Activated CD4-positive, alpha-beta T cell treated with anti-CD3 and anti-CD28 coated beads for 24 hours (primary cell): ENCODE data around the gene ZNF300.
A peak's percentile ranks its signal among the peaks of the same experiment; 100 is the strongest.
"Not testable (repeated sequence)": the region's sequence is repeated elsewhere in the genome, so short reads cannot be mapped to it uniquely, and the experiment has no call there.

Experiments used
- DNase-seq, 2 donors: peaks; one replicate each; pipeline ENCODE4 v3.0.0-alpha.2; 2020; ENCODE audit warnings: low read depth in 2 of 2

Gene ZNF300

DNA sequence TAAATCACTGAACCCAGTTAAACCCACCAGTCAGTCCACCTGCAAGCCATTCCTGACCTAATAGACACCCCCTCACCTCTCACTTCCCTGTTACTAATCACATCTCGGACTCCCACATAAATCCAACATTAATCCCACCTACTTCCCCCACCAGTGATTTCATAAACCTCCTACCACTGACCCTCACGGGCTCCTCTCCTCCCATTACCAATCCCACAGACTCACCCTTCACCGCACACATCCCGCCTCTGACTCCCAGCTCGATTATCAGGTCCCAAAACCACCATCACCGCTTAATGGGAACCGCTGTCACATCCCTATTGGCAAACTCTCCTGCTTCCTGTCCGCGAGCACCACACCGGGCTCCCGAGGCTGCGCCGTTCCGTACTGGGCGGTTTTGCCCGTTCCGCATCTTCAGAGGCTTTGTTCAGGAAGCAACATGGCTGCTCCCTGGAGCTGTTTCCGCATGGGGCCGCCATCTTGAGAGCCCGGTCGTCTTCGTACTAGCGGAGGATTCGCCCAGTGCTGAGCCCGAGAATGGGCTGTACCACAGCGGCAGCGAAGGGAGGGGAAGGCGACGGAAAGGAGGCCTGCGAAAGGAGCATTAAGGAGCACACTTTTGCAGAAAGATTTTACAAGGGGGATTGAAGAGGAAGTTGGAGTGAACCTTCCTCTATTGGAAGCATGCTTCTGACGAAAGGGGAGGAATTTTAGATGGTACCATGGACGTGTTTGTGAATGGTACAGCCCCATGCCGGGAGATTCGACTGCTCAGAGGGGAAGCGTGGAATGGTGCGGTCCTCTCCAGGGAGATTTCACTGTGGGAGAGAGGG, at the start of gene ZNF300:
Gene ZNF300, minus strand, starts transcription at position 502 of the 833 bp plus-strand sequence. CDS start 1,825 bp downstream, outside the sequence.
- DNase-seq, result peak; percentile 15 to 39

DNA sequence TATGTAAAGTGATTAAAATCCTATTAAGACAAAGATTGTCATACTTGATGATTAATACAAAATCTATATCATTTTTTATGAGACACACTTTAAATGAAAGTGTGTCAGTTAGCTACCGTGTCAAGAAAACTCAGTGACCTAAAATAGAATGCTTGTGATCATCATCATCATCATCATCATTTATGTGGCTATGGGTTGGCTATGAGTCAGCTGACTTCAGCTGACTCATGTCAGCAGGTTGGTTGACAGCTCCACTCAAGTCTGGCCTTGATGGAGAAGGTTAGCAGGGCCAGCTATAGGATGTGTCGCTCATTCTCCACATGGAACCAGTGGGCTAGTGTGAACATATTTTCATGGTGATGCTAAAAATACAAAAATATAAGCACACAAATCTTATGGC, 43.8 kb upstream of the ZNF300 start:
- no peak for DNase-seq

DNA sequence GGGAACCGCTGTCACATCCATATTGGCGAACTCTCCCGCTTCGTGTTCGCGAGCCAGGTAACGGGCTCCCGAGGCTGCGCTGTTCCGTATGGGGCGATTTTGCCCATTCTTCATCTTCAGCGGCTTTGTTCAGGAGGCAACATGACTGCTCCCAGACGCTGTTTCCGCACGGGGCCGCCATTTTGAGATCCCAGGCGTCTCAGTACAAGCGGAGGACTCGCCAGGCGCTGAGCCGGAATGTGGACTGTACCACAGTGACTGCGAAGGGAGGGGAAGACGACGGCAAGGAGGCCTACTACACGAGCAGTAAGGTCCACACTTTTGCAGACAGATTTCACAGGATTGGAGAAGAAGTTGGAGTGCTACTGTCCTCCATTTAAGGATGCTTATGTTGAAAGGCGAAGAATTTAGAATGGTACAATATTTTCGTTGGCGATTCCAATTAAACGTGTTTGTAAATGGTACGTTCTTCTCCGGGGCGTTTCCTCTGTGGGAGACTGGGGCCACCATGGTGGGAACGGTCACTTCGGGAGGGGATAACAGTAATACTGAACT, 41.6 kb upstream of the ZNF300 start:
- DNase-seq, result peak in 1 of 2 donors; percentile 1

DNA sequence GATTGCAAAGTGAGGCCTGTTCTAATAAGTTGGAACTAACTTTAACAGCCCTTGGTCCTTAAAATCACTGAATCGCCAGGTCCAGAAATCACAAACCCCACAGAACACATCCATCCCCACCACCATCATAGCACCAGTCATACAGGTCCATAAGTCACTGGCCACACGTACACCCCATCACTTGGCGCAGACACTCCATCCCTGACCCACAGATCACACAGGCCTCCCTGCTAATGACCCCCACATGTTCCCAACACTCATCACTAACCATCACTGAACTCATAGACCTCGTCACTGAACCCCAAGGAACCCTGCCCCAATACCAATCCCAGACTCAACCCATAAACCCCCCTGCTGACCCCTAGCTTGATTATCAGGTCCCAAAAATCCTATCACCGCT, 41.2 kb upstream of the ZNF300 start:
- no peak for DNase-seq

DNA sequence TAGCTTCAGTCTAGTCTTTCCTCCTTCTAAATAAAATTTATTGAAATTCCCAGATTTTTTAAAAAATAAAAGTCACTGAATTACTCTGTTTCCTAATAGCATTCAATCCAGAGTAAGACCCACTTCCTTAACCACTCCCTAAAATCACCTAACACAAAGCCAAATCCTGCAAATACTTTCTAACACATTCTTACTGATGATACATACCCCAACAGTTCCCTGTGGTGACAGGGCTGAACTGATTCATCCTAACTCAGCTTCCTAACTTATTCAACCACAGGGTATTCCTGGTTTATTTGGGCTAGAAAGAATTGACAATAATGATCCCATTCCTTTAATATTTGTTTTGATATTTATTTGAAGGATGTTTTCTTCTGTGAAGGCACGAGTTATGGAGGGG, 40.7 kb upstream of the ZNF300 start:
- DNase-seq, result no peak

DNA sequence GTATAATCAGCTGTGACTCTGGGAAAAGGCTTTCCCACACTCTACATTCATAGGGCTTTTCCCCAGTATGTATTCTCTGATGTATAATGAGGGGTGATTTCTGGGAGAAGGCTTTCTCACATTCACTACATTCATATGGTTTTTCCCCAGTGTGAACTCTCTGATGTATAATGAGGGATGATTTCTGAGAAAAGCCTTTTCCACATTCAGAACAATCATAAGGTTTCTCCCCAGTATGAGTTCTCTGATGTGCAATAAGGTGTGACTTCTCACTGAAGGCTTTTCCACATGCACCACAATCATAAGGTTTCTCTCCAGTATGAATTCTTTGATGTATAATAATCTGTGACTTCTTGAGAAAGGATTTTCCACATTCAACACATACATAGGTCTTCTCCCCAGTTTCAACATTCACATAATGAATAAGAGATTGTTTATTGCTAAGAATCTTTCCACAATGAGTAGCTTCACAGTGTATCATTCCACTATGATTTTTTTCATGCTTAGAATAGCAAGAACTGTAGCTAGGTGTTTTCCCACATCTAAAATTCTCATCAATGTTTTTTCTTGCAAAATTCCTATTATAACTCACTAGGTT, 26.7 kb upstream of the ZNF300 start:
- DNase-seq, result no peak

DNA sequence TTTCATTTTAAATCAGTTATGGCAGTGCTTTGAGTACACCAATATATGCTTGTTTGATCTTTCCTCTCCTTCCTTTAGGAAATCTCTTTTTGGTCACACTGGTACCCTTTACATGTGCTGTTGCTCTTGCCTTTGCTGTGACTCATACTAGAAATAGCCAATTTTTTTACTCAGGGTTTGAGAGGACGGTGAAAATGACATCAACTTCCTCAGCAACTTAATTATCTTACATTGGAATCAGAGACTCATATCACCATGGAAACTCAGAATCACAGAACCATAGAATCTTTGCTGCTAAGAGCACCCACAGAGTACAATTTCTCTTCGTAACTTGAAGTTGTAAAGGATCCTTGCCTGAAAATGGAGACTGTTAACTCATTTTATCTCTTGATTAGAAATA, 13.8 kb upstream of the ZNF300 start:
- no peak for DNase-seq

DNA sequence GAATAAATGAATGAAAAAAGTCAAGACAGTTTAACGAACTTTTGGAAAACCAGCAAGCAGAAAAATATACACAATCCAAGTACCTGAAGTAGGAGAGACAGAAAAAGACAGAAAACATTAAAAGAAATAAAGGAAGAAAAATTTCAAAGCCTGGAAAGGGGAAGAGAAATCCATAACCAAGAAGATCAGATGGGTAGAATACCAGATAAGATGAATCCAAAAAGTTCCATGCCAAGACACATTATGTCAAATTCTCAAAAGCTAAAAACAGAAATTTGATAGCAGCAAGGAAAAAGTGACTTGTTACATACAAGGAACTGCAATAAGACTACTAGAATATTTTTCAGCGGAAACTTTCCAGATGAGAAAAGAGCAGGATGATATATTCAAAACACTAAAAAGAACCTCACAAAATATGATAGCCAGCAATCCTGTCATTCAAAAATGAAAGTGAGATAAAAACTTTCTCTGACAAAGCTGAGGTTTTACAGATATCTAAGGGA, 7.6 kb upstream of the ZNF300 start:
- no peak for DNase-seq

DNA sequence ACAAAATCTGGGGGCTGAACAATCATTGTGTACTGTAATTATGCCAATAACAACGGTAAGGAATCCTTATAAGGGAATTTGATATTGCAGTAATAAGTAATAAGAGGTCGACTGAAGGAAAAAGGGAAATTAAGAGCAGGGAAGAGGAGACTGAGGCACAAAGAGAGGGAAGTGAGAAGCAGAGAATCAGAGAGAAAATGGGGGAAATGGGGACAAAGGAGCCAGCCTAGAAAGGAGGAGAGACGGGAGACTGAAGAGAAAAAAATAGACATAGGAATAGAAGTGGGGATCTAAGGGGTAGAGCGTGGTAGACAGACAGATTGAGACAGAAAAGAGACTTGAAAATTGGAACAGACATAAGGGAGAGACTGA, 518 bp upstream of the ZNF300 start:
- no peak for DNase-seq

DNA sequence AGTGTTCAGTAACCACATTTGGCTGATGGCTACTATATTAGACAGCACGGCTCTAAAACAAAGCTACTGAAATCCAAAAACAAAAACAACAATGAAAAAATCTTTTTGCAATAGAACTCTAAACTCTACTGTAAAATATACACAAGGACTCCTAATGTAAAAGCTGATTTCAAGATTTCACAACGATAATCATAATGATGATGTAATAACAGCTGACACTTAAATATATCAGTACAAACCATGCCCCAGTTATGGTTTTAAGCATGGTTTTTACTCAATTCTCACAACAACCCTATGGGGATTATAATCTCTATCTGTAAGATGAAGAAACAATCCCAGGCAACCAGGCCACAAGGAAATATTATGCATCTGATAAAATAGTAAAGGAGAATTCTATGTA, 3.3 kb downstream of the ZNF300 start:
- DNase-seq, result no peak

DNA sequence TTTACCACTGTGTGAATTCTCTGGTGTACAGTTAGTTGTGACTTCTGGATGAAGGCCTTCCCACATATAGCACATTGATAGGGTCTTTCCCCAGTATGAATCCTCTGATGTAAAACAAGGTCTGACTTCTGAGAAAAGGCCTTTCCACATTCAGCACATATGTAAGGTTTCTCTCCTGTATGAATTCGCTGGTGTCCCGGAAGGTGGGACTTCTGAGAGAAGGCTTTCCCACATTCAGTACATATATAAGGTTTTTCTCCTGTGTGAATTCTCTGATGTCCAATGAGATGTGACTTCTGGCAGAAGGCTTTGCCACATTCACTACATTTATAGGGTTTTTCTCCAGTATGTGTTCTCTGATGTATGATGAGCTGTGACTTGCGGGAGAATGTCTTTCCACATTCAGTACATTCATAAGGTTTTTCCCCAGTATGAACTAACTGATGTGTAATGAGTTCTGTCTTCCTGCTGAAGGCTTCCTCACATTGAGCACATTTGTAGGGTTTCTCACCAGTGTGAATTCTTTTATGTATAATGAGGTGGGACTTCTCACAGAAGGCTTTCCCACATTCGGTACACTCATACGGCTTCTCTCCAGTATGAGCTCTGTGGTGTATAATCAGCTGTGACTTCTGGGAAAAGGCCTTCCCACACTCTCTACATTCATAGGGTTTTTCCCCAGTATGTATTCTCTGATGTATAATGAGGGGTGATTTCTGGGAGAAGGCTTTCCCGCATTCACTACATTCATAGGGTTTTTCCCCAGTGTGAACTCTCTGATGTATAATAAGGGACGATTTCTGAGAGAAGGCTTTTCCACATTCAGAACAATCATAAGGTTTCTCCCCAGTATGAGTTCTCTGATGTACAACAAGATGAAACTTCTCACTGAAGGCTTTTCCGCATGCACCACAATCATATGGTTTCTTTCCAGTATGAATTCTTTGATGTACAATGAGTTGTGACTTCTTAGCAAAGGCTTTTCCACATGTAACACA, 9.1 kb downstream of the ZNF300 start:
- DNase-seq, result no peak

DNA sequence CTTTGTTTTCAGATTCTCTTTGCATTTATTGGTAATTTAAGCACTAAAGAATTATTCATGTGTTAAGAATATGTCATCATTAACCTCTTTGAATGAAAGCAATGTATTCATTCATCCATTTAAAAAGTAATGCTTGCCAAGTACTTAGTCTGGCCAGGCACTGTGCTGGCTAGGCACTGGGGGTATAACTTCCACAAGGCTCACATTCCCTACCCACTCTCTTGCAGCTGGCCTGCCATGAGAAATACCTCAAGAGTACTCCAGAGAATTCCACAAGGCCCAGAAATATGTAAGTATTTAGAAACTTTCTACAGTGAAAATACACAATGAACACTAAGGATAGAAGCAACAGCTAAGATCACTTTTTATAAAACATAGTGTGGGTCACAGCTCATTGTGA, 25.4 kb downstream of the ZNF300 start:
- DNase-seq, result no peak

DNA sequence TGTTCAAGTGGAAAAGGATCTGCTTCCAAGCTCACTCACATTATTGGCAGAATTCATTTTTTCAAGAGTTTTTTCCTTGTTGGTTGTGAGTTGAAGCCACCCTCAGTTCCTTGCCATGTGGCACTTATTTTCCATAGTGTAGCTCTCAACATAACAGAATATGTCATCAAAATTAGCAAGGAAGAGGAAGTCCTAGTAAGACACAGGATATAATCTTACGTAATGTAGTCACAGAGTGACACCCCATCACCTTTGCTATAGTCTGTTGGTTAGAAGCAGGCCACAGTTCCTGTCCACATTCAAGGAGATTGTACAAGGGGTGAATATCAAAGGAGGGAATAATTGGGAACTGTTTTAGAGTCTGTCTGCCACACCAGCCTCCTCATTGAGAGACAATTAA, 42.7 kb downstream of the ZNF300 start:
- DNase-seq, result no peak

DNA sequence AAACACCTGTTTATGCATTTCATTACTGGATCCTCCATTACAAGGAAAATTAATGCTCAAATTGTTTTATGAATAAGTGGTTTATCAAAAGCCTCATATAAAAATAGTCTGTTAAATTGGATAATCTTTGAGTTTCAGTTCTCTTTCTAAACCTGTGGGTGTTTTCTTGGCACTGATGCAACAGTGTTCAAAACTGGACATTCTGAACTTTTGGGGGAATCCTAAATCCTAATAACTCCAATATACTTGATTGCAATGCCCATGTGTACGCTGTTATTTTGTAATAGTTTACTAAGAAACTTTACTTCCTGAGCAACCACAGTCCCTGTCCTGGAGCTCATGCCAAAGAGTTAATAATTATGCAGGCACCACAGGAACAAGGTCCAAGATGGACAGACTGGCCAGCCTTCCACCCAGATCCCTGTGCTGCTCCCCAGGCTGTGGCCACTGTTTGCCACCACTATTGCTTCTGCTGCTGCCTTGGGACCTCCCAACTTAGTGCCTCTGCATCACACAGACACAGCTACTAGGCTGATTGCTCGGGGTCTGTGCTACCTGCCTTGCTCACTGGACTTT, 44.4 kb downstream of the ZNF300 start:
- no peak for DNase-seq

DNA sequence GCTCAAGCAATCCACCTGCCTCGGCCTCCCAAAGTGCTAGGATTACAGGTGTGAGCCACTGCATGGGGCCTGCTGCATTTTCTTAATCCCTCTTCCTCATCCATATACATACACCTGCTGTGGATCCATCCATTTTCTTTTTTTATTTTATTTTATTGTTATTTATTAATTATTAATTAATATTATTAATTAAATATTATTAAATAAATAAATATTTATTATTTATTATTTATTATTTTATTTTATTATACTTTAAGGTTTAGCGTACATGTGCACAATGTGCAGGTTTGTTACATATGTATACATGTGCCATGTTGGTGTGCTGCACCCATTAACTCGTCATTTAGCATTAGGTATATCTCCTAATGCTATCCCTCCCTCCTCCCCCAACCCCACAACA, 48.1 kb downstream of the ZNF300 start:
- not testable (repeated sequence) for DNase-seq

DNA sequence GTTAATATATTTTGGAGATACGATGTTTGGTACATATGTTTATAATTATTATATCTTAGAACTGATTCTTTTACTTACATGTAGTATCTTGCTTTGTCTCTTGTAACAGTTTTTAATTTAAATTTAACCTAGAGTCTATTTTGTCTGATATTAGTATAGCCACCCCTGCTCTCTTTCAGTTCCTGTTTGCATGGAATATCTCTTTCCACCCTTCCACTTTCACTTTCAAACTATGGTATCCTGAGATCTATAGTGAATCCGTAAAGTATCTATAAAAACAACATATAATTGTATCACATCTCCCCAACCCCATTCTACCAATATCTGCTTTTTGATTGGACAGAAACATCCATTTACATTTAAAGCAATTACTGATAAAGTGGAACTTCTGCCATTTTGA, 51.2 kb downstream of the ZNF300 start:
- DNase-seq, result no peak

DNA sequence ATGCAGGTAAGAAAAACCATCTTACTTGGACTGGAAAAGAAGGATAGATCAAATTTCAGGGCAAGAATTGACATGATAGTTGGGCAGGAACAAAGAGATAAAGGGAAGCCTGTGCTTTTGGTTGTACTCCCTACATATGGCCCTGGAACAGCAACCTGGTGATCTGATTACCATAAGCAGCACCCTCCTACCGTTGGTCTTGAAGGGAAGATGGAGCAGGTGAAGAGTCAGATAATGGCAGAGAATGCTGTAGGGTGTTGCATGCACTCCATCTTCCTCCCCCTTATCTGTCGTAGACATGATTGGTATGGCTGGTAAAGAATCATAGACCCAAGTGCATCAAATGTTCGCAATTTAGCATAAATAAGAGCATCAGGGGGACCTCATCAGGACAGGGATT, 53.7 kb downstream of the ZNF300 start:
- no peak for DNase-seq

DNA sequence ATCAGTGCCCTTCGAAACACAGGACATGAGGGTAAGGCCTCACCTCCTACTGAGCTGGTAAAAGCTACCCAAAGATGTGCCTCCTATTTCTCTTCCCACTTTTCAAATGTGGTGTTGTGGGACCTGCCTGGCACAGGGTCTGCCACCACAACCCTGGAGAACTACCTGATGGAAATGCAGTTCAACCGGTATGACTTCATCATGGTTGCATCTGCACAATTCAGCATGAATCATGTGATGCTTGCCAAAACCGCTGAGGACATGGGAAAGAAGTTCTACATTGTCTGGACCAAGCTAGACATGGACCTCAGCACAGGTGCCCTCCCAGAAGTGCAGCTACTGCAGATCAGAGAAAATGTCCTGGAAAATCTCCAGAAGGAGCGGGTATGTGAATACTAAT, 56.5 kb downstream of the ZNF300 start:
- no peak for DNase-seq

DNA sequence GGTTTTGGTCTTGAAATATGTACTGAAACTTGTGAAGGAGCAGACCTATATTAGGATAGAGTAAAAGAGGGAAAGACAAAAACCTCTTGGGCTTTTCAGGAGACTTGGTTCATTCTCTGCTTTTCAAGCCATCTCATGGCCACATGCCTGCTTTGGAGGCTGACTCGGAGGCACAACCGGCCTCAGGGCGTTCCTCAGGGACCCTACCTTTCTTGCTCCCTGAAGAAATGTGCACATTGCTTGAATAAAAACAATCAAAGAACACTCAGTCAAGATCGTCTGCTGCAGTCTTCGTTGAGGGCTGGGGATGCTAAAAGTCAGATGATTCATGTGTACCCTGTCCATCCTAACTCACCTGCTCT, 57.5 kb downstream of the ZNF300 start:
- DNase-seq, result no peak

DNA sequence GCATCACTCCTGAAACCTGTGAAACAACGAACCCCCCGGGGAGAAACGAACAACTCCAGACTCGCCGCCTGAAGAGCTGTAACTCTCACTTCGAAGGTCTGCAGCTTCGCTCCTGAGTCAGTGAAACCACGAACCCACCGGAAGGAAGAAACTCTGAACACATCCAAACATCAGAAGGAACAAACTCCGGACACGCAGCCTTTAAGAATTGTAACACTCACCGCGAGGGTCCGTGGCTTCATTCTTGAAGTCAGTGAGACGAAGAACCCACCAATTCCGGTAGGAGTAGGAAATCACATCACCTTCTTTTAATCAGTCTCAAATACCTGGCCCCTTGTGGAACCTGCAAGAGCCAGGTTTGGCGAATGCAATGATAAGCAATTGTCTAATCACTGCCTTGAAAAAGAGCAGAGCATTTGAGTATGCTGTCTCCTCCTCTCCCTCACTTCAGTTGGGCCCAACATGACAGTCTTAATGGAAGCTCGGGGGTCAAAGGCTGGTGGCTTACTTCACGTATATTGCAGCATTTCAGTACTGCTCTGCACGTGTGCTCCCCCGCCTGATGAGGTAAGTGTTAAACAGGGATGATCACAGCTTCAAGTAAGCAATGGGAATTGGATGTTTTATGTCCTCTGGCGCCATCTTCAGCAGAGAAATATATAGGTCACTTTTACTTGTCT, 58.0 kb downstream of the ZNF300 start:
- DNase-seq, result peak; percentile 28 to 49

DNA sequence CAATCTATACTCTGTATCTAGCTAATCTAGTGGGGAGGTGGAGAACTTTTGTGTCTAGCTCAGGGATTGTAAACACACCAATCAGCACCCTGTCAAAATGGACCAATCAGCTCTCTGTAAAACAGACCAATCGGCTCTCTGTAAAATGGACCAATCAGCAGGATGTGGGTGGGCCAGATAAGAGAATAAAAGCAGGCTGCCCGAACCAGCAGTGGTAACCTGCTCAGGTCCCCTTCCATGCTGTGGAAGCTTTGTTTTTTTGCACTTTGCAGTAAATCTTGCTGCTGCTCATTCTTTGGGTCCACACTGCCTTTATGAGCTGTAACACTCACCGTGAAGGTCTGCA, 58.5 kb downstream of the ZNF300 start, which contains the start of gene IRGM:
Gene IRGM, plus strand, starts transcription at position 214 of the 346 bp plus-strand sequence. CDS start 1,603 bp downstream, outside the sequence.
- not testable (repeated sequence) for DNase-seq
